GM12878 (cell line): ENCODE results near the gene EOLA1. TPM values are rescaled to one million over a fixed set of nuclear protein-coding genes. Genes with fewer than 3 reads are reported as not detected.
"Not testable (repeated sequence)": the region's sequence is repeated elsewhere in the genome, so short reads cannot be mapped to it uniquely, and the experiment has no call there.

Source experiments
- ATAC-seq: fragments of 200-7000 bp; cut with Tn5 transposase; 3 replicates; pipeline ENCODE4 v1.9.1; 2020; ENCODE audit warnings: mild to moderate bottlenecking, moderate library complexity
- BruUV-seq: library from RNA; stranded (reverse); fragments of 400-500 nt; replicated peaks from 2 replicates; lab custom pipeline; 2021; lab: Mats Ljungman, UMichigan
- CTCF ChIA-PET: fragments of 300-600 bp; sonication (Branson Sonifier 250); formaldehyde crosslinking; extraction: SDS; loops from one replicate; lab custom pipeline; 2021; ENCODE audit warnings: inconsistent platforms; lab: Yijun Ruan, JAX
- POLR2A ChIA-PET: fragments of 350-600 bp; formaldehyde crosslinking; extraction: SDS; loops from one replicate; lab custom pipeline; 2021; ENCODE audit warnings: inconsistent platforms; lab: Charles Lee
- RAD21 ChIA-PET: fragments of 300-600 bp; sonication (Branson Sonifier 250); formaldehyde crosslinking; loops from one replicate; lab custom pipeline; 2023; ENCODE audit warnings: antibody characterized with exemption; ENCODE audit not compliant: unreplicated experiment; lab: Charles Lee
- SMC1A ChIA-PET: fragments of 300-600 bp; sonication (Branson Sonifier 250); formaldehyde crosslinking; loops from one replicate; lab custom pipeline; 2023; ENCODE audit not compliant: unreplicated experiment, uncharacterized antibody; lab: Charles Lee
- DNase-seq: peaks from one replicate; pipeline ENCODE4 v3.0.0-alpha.2; 2011; ENCODE audit warnings: low read depth, low spot score
- FAIRE-seq: peaks from 3 replicates; lab custom pipeline; 2011; peaks lifted over from hg19 to GRCh38; lab: Jason Lieb, UNC
- H2AFZ ChIP-seq: 2 replicates; pipeline ENCODE4 v1.6.0; 2011; ENCODE audit warnings: low read depth, low read length, control low read depth; ENCODE audit not compliant: control insufficient read depth
- H3K27ac ChIP-seq: 2 replicates; pipeline ENCODE4 v1.5.1; 2011; ENCODE audit warnings: control low read depth; ENCODE audit not compliant: control insufficient read depth, insufficient read depth
- H3K27me3 ChIP-seq, 2 experiments: replicated peaks in 1 of 2; 2 replicates each; pipeline versions ENCODE4 v1.6.0 to v1.6.1; 2011; ENCODE audit warnings: low read length in 1 of 2; ENCODE audit not compliant: control insufficient read depth in 2 of 2, insufficient read depth in 2 of 2
- H3K36me3 ChIP-seq, 2 experiments: 2 replicates each; pipeline ENCODE4 v1.5.1; 2011; ENCODE audit warnings: low read length in 1 of 2; ENCODE audit not compliant: control insufficient read depth in 2 of 2, insufficient read depth in 2 of 2
- H3K4me1 ChIP-seq: 2 replicates; pipeline ENCODE4 v1.6.1; 2011; ENCODE audit warnings: mild to moderate bottlenecking, low read length, moderate library complexity, mixed read lengths; ENCODE audit not compliant: control insufficient read depth, insufficient read depth
- H3K4me2 ChIP-seq: 2 replicates; pipeline ENCODE4 v1.6.0; 2011; ENCODE audit warnings: control low read depth; ENCODE audit not compliant: control insufficient read depth, insufficient read depth
- H3K4me3 ChIP-seq: fragments of 200-600 bp; sonication (generic); 2 replicates; pipeline ENCODE4 v1.5.1; 2016
- H3K79me2 ChIP-seq: 2 replicates; pipeline ENCODE4 v1.6.0; 2011; ENCODE audit warnings: low read length; ENCODE audit not compliant: control insufficient read depth, insufficient read depth
- H3K9ac ChIP-seq: 2 replicates; pipeline ENCODE4 v1.8.0; 2011; ENCODE audit warnings: low read length, control low read depth, mixed read lengths; ENCODE audit not compliant: control insufficient read depth, insufficient read depth
- H3K9me3 ChIP-seq: replicated peaks from 3 replicates; pipeline ENCODE4 v1.5.1; 2011; ENCODE audit warnings: mild to moderate bottlenecking, low read length; ENCODE audit not compliant: control insufficient read depth, insufficient read depth
- H4K20me1 ChIP-seq: 2 replicates; pipeline ENCODE4 v1.6.0; 2011; ENCODE audit not compliant: control insufficient read depth, insufficient read depth
- ASH2L ChIP-seq: fragments of 300-600, 200-600 bp; sonication (generic); IDR thresholded peaks from 2 replicates; pipeline ENCODE4 v1.6.1; 2017; ENCODE audit warnings: low read depth, mild to moderate bottlenecking, borderline replicate concordance
- BCL11A ChIP-seq: IDR thresholded peaks from 2 replicates; pipeline ENCODE4 v1.6.1; 2011; ENCODE audit warnings: low read depth, low read length
- BCL3 ChIP-seq: IDR thresholded peaks from 2 replicates; pipeline ENCODE4 v1.6.1; 2011; ENCODE audit warnings: borderline replicate concordance, low read depth, mild to moderate bottlenecking, moderate library complexity, low read length; ENCODE audit not compliant: insufficient read depth, poor library complexity, severe bottlenecking
- IKZF2 ChIP-seq, 2 experiments: fragments of 450-650 bp; IDR thresholded peaks; 2 replicates each; pipeline ENCODE4 v1.6.1; 2017; ENCODE audit warnings: mild to moderate bottlenecking in 2 of 2, moderate library complexity in 2 of 2
- JUNB ChIP-seq: IDR thresholded peaks from 2 replicates; pipeline ENCODE4 v1.6.1; 2016; ENCODE audit warnings: antibody characterized with exemption, mild to moderate bottlenecking
- JUND ChIP-seq: IDR thresholded peaks from 2 replicates; pipeline ENCODE4 v1.6.1; 2012; ENCODE audit warnings: low read depth, mild to moderate bottlenecking, low read length, improper control_type of control experiment, moderate library complexity
- MTA2 ChIP-seq: fragments of 450-650 bp; IDR thresholded peaks from 2 replicates; pipeline ENCODE4 v1.6.1; 2016; ENCODE audit warnings: low read depth, mild to moderate bottlenecking, moderate library complexity
- NFIC ChIP-seq: IDR thresholded peaks from 2 replicates; pipeline ENCODE4 v1.6.1; 2012; ENCODE audit warnings: low read depth, mild to moderate bottlenecking, inconsistent platforms, low read length, moderate library complexity
- WGBS: methylation state at CpG from one replicate; pipeline ENCODE4 v1.1.6; 2016; ENCODE audit warnings: low lambda C conversion rate; ENCODE audit not compliant: insufficient replicate concordance, insufficient coverage; ENCODE audit errors: missing lambda C conversion rate; 5-methylcytosine and 5-hydroxymethylcytosine counted together
- in situ Hi-C: fragments of 300-500 bp; cut with MboI; formaldehyde crosslinking; loops from 9 replicates; pipeline ENCODE4 v1.14.3; 2018; ENCODE audit warnings: mixed read lengths
- intact Hi-C: fragments of 100-400 bp; cut with micrococcal nuclease; formaldehyde crosslinking; loops from one replicate; pipeline ENCODE4 v1.14.2; 2022; ENCODE audit not compliant: unreplicated experiment
- polyA plus RNA-seq, 11 experiments: library from polyadenylated mRNA; depleted of rRNA in 4 of 11; unstranded in 6 of 11; stranded (reverse) in 5 of 11; fragments of >200 nt; fragmentation: Nextera tagmentation in 4 of 11; fragmentation: Illumina TruSeq in 1 of 11; extraction: Ambion mirVana in 4 of 11; extraction: Trizol in 1 of 11; gene quantifications; 1 replicate in 1 of 11; 2 replicates in 10 of 11; pipeline versions ENCODE4 v1.2.1 to v1.2.3, GENCODE V29; 2011 to 2016; ENCODE audit warnings: inconsistent platforms in 2 of 11, missing spikeins in 2 of 11, low read depth in 1 of 11
- total RNA-seq, 4 experiments: library from RNA; depleted of rRNA in 3 of 4; stranded (reverse); fragments of >200 nt in 3 of 4; fragmentation: Illumina TruSeq in 1 of 4; extraction: Trizol in 1 of 4; gene quantifications; 2 replicates each; pipeline versions ENCODE4 v1.2.1 to v1.2.3, GENCODE V29; 2013 to 2021
- TF ChIP-seq, protein P1 (sequence below): IDR thresholded peaks from 2 replicates; pipeline ENCODE4 v1.6.1; 2012; ENCODE audit warnings: mild to moderate bottlenecking, low read depth, low read length
- TF ChIP-seq, protein P2 (sequence below): fragments of 450-650 bp; IDR thresholded peaks from 2 replicates; pipeline ENCODE4 v1.6.1; 2016; ENCODE audit warnings: mild to moderate bottlenecking, moderate library complexity, borderline replicate concordance

Gene EOLA1
- total and polyA plus RNA-seq, 10 of the 15 experiments (the other 5 are each of a cell fraction or from before 2014, with no cell fraction given) = 9.2 to 42.3 (median 24.3) TPM

GRCh38 chrX:149531599-149531998, 9.2 kb upstream of the EOLA1 start (continued):
- TF ChIP-seq MTA2 (peak; percentile 73), JUNB (peak; percentile 59), BCL3 (no peak), JUND (no peak), IKZF2 (IDR thresholded peaks at IDR 0.05) (peak; percentile 72 to 77; a peak in 3 of 4 replicates), NFIC (peak; percentile 20; the same call in 1 of the 2 replicates), ASH2L (no peak), BCL11A (peak; percentile 82)
- TF ChIP-seq, protein P1, sequence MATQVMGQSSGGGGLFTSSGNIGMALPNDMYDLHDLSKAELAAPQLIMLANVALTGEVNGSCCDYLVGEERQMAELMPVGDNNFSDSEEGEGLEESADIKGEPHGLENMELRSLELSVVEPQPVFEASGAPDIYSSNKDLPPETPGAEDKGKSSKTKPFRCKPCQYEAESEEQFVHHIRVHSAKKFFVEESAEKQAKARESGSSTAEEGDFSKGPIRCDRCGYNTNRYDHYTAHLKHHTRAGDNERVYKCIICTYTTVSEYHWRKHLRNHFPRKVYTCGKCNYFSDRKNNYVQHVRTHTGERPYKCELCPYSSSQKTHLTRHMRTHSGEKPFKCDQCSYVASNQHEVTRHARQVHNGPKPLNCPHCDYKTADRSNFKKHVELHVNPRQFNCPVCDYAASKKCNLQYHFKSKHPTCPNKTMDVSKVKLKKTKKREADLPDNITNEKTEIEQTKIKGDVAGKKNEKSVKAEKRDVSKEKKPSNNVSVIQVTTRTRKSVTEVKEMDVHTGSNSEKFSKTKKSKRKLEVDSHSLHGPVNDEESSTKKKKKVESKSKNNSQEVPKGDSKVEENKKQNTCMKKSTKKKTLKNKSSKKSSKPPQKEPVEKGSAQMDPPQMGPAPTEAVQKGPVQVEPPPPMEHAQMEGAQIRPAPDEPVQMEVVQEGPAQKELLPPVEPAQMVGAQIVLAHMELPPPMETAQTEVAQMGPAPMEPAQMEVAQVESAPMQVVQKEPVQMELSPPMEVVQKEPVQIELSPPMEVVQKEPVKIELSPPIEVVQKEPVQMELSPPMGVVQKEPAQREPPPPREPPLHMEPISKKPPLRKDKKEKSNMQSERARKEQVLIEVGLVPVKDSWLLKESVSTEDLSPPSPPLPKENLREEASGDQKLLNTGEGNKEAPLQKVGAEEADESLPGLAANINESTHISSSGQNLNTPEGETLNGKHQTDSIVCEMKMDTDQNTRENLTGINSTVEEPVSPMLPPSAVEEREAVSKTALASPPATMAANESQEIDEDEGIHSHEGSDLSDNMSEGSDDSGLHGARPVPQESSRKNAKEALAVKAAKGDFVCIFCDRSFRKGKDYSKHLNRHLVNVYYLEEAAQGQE = no peak
- TF ChIP-seq, protein P2, sequence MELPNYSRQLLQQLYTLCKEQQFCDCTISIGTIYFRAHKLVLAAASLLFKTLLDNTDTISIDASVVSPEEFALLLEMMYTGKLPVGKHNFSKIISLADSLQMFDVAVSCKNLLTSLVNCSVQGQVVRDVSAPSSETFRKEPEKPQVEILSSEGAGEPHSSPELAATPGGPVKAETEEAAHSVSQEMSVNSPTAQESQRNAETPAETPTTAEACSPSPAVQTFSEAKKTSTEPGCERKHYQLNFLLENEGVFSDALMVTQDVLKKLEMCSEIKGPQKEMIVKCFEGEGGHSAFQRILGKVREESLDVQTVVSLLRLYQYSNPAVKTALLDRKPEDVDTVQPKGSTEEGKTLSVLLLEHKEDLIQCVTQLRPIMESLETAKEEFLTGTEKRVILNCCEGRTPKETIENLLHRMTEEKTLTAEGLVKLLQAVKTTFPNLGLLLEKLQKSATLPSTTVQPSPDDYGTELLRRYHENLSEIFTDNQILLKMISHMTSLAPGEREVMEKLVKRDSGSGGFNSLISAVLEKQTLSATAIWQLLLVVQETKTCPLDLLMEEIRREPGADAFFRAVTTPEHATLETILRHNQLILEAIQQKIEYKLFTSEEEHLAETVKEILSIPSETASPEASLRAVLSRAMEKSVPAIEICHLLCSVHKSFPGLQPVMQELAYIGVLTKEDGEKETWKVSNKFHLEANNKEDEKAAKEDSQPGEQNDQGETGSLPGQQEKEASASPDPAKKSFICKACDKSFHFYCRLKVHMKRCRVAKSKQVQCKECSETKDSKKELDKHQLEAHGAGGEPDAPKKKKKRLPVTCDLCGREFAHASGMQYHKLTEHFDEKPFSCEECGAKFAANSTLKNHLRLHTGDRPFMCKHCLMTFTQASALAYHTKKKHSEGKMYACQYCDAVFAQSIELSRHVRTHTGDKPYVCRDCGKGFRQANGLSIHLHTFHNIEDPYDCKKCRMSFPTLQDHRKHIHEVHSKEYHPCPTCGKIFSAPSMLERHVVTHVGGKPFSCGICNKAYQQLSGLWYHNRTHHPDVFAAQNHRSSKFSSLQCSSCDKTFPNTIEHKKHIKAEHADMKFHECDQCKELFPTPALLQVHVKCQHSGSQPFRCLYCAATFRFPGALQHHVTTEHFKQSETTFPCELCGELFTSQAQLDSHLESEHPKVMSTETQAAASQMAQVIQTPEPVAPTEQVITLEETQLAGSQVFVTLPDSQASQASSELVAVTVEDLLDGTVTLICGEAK = no peak
- TF ChIP-seq, all 136 proteins: peak for 22

DNA sequence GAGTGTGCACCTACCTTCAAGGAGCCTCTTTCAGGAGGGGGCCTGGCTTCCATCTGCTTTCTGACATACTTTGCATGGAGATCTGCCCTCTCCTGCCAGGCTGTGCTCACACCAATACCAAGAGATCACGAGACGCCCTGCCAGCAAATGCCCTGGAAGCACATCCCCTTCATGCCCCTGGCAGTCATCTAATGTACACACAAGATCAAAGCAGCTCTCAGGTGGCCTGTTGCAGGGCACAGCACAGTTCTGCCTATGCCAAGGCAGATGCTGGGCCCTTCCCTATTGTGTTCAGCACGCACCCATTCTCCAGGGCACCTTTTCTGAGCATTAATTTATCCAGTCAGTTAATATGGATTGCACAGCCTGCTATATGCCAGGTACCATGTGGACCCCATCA, 7.9 kb upstream of the EOLA1 start:
- DNase-seq, in situ Hi-C loops, H2AFZ ChIP-seq, H3K9ac ChIP-seq, H3K79me2 ChIP-seq, H3K4me3 ChIP-seq, RAD21 ChIA-PET, H3K27ac ChIP-seq, CTCF ChIA-PET, H3K27me3 ChIP-seq, H3K4me2 ChIP-seq, BruUV-seq, H4K20me1 ChIP-seq, ATAC-seq, FAIRE-seq, H3K9me3 ChIP-seq, H3K4me1 ChIP-seq, H3K36me3 ChIP-seq, POLR2A ChIA-PET, SMC1A ChIA-PET: not testable (repeated sequence)
- intact Hi-C loops = loop anchor here (10.0 kb wide), 3 partner anchors 292 to 1032 kb away; partner anchors contain the start of gene MTM1
- WGBS = 63% methylated on average over 1 of the region's 3 CpGs
